GM04504 (cell line): Measurements from ENCODE around the gene WDR88.
"Not testable (repeated sequence)": the region's sequence is repeated elsewhere in the genome, so short reads cannot be mapped to it uniquely, and the experiment has no call there.

Experiments
- DNase-seq: peaks from one replicate; pipeline ENCODE4 v3.0.0-alpha.2; 2012; ENCODE audit warnings: low read depth

The WDR88 gene

GRCh38 chr19:33197591-33198000 lies 65.7 kb downstream of the WDR88 start:
- no peak for DNase-seq

GRCh38 chr19:33198169-33198568 lies 66.3 kb downstream of the WDR88 start:
- DNase-seq, result no peak

GRCh38 chr19:33199441-33200265 lies 67.7 kb downstream of the WDR88 start:
- no peak for DNase-seq

- no peak for DNase-seq
Measured at GRCh38 chr19:33201473-33201872, 69.6 kb downstream of the WDR88 start.

- DNase-seq, result no peak
Measured at GRCh38 chr19:33201886-33202545, 70.1 kb downstream of the WDR88 start.

- DNase-seq, result no peak
Measured at GRCh38 chr19:33202546-33203507, 70.9 kb downstream of the WDR88 start.

- no peak for DNase-seq
Measured at GRCh38 chr19:33203529-33203928, 71.6 kb downstream of the WDR88 start.

- DNase-seq, result no peak
Measured at GRCh38 chr19:33204136-33204973, 72.4 kb downstream of the WDR88 start.

- DNase-seq, result no peak
Measured at GRCh38 chr19:33205110-33205509, 73.2 kb downstream of the WDR88 start.

GRCh38 chr19:33205531-33206260 lies 73.8 kb downstream of the WDR88 start:
- DNase-seq, result no peak

GRCh38 chr19:33206261-33207039 lies 74.5 kb downstream of the WDR88 start:
- no peak for DNase-seq

- DNase-seq, result no peak
Measured at GRCh38 chr19:33207040-33207620, 75.2 kb downstream of the WDR88 start.

- no peak for DNase-seq
Measured at GRCh38 chr19:33207903-33208302, 76.0 kb downstream of the WDR88 start.

GRCh38 chr19:33208371-33208895 lies 76.5 kb downstream of the WDR88 start:
- no peak for DNase-seq

- no peak for DNase-seq
Measured at GRCh38 chr19:33208904-33209849, 77.3 kb downstream of the WDR88 start.

- DNase-seq, result not testable (repeated sequence)
Measured at GRCh38 chr19:33209850-33210230, 77.9 kb downstream of the WDR88 start.

GRCh38 chr19:33210266-33210940 lies 78.5 kb downstream of the WDR88 start:
- DNase-seq, result no peak
